HepG2 (cell line): ENCODE data around the gene ACAP2. TPM values are rescaled to one million over a fixed set of nuclear protein-coding genes. Genes with fewer than 3 reads are reported as not detected.

ENCODE experiments used
- ATAC-seq: fragments of 200-7000 bp; cut with Tn5 transposase; 3 replicates; pipeline ENCODE4 v1.9.1; 2020; ENCODE audit warnings: mild to moderate bottlenecking, moderate library complexity
- BruUV-seq: library from RNA; stranded (reverse); fragments of 400-500 nt; replicated peaks from 2 replicates; lab custom pipeline; 2021; lab: Mats Ljungman, UMichigan
- CTCF ChIA-PET: fragments of 300-600 bp; formaldehyde crosslinking; extraction: SDS; loops from one replicate; lab custom pipeline; 2021; ENCODE audit warnings: low total read pairs, inconsistent platforms, low intra/inter-chr PET ratio; lab: Yijun Ruan, JAX
- POLR2A ChIA-PET: fragments of 350-600 bp; sonication (Branson Sonifier 250); formaldehyde crosslinking; loops from one replicate; lab custom pipeline; 2020; ENCODE audit warnings: antibody characterized with exemption, inconsistent platforms; lab: Yijun Ruan, JAX
- DNase-seq: peaks from one replicate; pipeline ENCODE4 v3.0.0-alpha.2; 2015; ENCODE audit warnings: low spot score
- FAIRE-seq: peaks from 3 replicates; lab custom pipeline; 2011; peaks lifted over from hg19 to GRCh38; lab: Jason Lieb, UNC
- H2AFZ ChIP-seq: one replicate; pipeline ENCODE4 v1.6.1; 2011; ENCODE audit warnings: low read length, inconsistent platforms
- H3K27ac ChIP-seq: fragments of 300-600 bp; 3 replicates; pipeline ENCODE4 v1.8.0; 2011; ENCODE audit warnings: mixed run types, mild to moderate bottlenecking, mixed read lengths, low read length, inconsistent platforms; ENCODE audit not compliant: insufficient read depth; ENCODE audit errors: extremely low read length
- H3K27me3 ChIP-seq, 2 experiments: fragments of 200-600 bp in 1 of 2; 2 replicates in 1 of 2; 3 replicates in 1 of 2; pipeline versions ENCODE4 v1.6.0 to v1.8.0; 2011; ENCODE audit warnings: low read length in 2 of 2, mild to moderate bottlenecking in 2 of 2, moderate library complexity in 2 of 2, inconsistent platforms in 1 of 2; ENCODE audit not compliant: insufficient read depth in 2 of 2, control insufficient read depth in 1 of 2
- H3K36me3 ChIP-seq, 2 experiments: fragments of 200-600 bp in 1 of 2; replicated peaks in 1 of 2; 2 replicates in 1 of 2; 3 replicates in 1 of 2; pipeline versions ENCODE4 v1.5.1 to v1.8.0; 2011; ENCODE audit warnings: low read length in 2 of 2, inconsistent platforms in 1 of 2; ENCODE audit not compliant: insufficient read depth in 2 of 2, control insufficient read depth in 1 of 2
- H3K4me1 ChIP-seq: 2 replicates; pipeline ENCODE4 v1.5.1; 2012; ENCODE audit warnings: low read length, inconsistent platforms; ENCODE audit not compliant: insufficient read depth
- H3K4me2 ChIP-seq: 2 replicates; pipeline ENCODE4 v1.6.0; 2011; ENCODE audit warnings: low read depth, low read length, inconsistent platforms
- H3K4me3 ChIP-seq, 3 experiments: fragments of 200-600 bp in 1 of 3; sonication (generic), shearing (Covaris generic) in 1 of 3; replicated peaks in 1 of 3; 2 replicates each; pipeline ENCODE4 v1.5.1; 2011 to 2016; ENCODE audit warnings: low read length in 3 of 3, inconsistent platforms in 2 of 3, low read depth in 2 of 3, mild to moderate bottlenecking in 2 of 3, control low read depth in 1 of 3, mixed read lengths in 1 of 3; ENCODE audit not compliant: insufficient read depth in 1 of 3
- H3K79me2 ChIP-seq: one replicate; pipeline ENCODE4 v1.6.1; 2011; ENCODE audit warnings: low read length, inconsistent platforms; ENCODE audit not compliant: insufficient read depth
- H3K9ac ChIP-seq: 2 replicates; pipeline ENCODE4 v1.6.0; 2011; ENCODE audit warnings: mild to moderate bottlenecking, low read depth, low read length, inconsistent platforms; ENCODE audit not compliant: insufficient read depth
- H3K9me3 ChIP-seq: 2 replicates; pipeline ENCODE4 v1.5.1; 2012; ENCODE audit warnings: mild to moderate bottlenecking, low read length
- H4K20me1 ChIP-seq: 2 replicates; pipeline ENCODE4 v1.6.0; 2011; ENCODE audit warnings: inconsistent platforms, mild to moderate bottlenecking, low read length, moderate library complexity; ENCODE audit not compliant: insufficient read depth
- BATF2 ChIP-seq: sonication (generic); formaldehyde crosslinking; IDR thresholded peaks from 2 replicates; pipeline ENCODE4 v1.8.0; 2022; ENCODE audit warnings: mild to moderate bottlenecking, missing genetic modification reagents, moderate library complexity
- GFI1 ChIP-seq: sonication (generic); formaldehyde crosslinking; IDR thresholded peaks from 2 replicates; pipeline ENCODE4 v1.5.0; 2020; ENCODE audit warnings: missing genetic modification reagents, mild to moderate bottlenecking, borderline replicate concordance
- JDP2 ChIP-seq: sonication (generic); formaldehyde crosslinking; IDR thresholded peaks from 2 replicates; pipeline ENCODE4 v1.8.1; 2022; ENCODE audit warnings: missing genetic modification reagents, borderline replicate concordance
- PAF1 ChIP-seq: IDR thresholded peaks from 2 replicates; pipeline ENCODE4 v1.6.1; 2016; ENCODE audit warnings: missing genetic modification reagents, missing compliant biosample characterization
- PTBP1 ChIP-seq: fragments of 200-400 bp; formaldehyde crosslinking; IDR thresholded peaks from 2 replicates; pipeline ENCODE4 v1.6.1; 2018; ENCODE audit warnings: low read length, low read depth; ENCODE audit not compliant: poor library complexity, severe bottlenecking
- RBAK ChIP-seq: sonication (generic); formaldehyde crosslinking; IDR thresholded peaks from 2 replicates; pipeline ENCODE4 v1.5.1; 2020; ENCODE audit warnings: mild to moderate bottlenecking, missing genetic modification reagents
- RFXAP ChIP-seq: sonication (generic); formaldehyde crosslinking; IDR thresholded peaks from 2 replicates; pipeline ENCODE4 v1.4.0; 2020; ENCODE audit warnings: missing genetic modification reagents, borderline replicate concordance
- RXRB ChIP-seq: IDR thresholded peaks from 2 replicates; pipeline ENCODE4 v1.6.1; 2016; ENCODE audit warnings: borderline replicate concordance, missing genetic modification reagents, missing compliant biosample characterization
- SNRNP70 ChIP-seq: fragments of 200-400 bp; formaldehyde crosslinking; IDR thresholded peaks from 2 replicates; pipeline ENCODE4 v1.6.1; 2017; ENCODE audit warnings: mild to moderate bottlenecking, low read depth, low read length, moderate library complexity
- SP2 ChIP-seq: sonication (generic); formaldehyde crosslinking; IDR thresholded peaks from 2 replicates; pipeline ENCODE4 v1.5.1; 2020; ENCODE audit warnings: mild to moderate bottlenecking, missing genetic modification reagents
- SRSF4 ChIP-seq: fragments of 200-400 bp; formaldehyde crosslinking; IDR thresholded peaks from one replicate; pipeline ENCODE4 v1.6.1; 2018; ENCODE audit warnings: mild to moderate bottlenecking, low read depth, low read length, moderate library complexity; ENCODE audit not compliant: poor library complexity, severe bottlenecking
- TBX2 ChIP-seq: sonication (generic); formaldehyde crosslinking; IDR thresholded peaks from 2 replicates; pipeline ENCODE4 v1.5.0; 2020; ENCODE audit warnings: missing genetic modification reagents, mild to moderate bottlenecking, borderline replicate concordance
- ZBTB8A ChIP-seq: sonication (generic); formaldehyde crosslinking; IDR thresholded peaks from 2 replicates; pipeline ENCODE4 v1.4.0; 2020; ENCODE audit warnings: mild to moderate bottlenecking, low read depth, missing genetic modification reagents, borderline replicate concordance
- ZNF12 ChIP-seq: sonication (generic); formaldehyde crosslinking; IDR thresholded peaks from 2 replicates; pipeline ENCODE4 v1.5.0; 2020; ENCODE audit warnings: missing genetic modification reagents
- ZNF251 ChIP-seq: sonication (generic); formaldehyde crosslinking; IDR thresholded peaks from 2 replicates; pipeline ENCODE4 v1.9.0; 2021; ENCODE audit warnings: mild to moderate bottlenecking, missing genetic modification reagents
- ZNF607 ChIP-seq: sonication (generic); formaldehyde crosslinking; IDR thresholded peaks from 2 replicates; pipeline ENCODE4 v1.5.1; 2020; ENCODE audit warnings: missing genetic modification reagents, mild to moderate bottlenecking, borderline replicate concordance
- ZNF75D ChIP-seq: sonication (generic); formaldehyde crosslinking; IDR thresholded peaks from 2 replicates; pipeline ENCODE4 v1.8.1; 2023; ENCODE audit warnings: missing genetic modification reagents, mild to moderate bottlenecking, borderline replicate concordance
- WGBS: methylation state at CpG from one replicate; pipeline ENCODE4 v1.1.6; 2017; ENCODE audit warnings: low lambda C conversion rate; 5-methylcytosine and 5-hydroxymethylcytosine counted together
- in situ Hi-C: cut with HindIII; loops from 2 replicates; pipeline ENCODE4 v1.10.0; 2017; ENCODE audit warnings: low pct_unique_long_range_greater_than_20kb; ENCODE audit not compliant: extremely low pct_ligation_motif_present
- intact Hi-C: fragments of 100-400 bp; cut with micrococcal nuclease; formaldehyde crosslinking; loops from one replicate; pipeline ENCODE4 v1.10.0; 2022; ENCODE audit not compliant: unreplicated experiment
- polyA plus RNA-seq, 8 experiments: library from polyadenylated mRNA; depleted of rRNA in 3 of 8; stranded (reverse) in 7 of 8; unstranded in 1 of 8; fragments of >200 nt; fragmentation: Illumina TruSeq in 4 of 8; extraction: Trizol in 4 of 8; gene quantifications; 2 replicates each; pipeline versions ENCODE4 v1.2.1 to v1.2.3, GENCODE V29; 2011 to 2016; ENCODE audit warnings: low read depth in 4 of 8, missing spikeins in 1 of 8, mixed read lengths in 1 of 8; ENCODE audit not compliant: insufficient read depth in 1 of 8
- total RNA-seq, 5 experiments: library from RNA; depleted of rRNA; stranded (reverse); fragments of >200 nt; fragmentation: Illumina TruSeq; extraction: Trizol; gene quantifications; 2 replicates each; pipeline ENCODE4 v1.2.3, GENCODE V29; 2016; ENCODE audit warnings: low read depth in 1 of 5

The ACAP2 gene
- total and polyA plus RNA-seq, 2 of the 13 experiments (the other 11 are each of a cell fraction or from before 2014, with no cell fraction given): 7.3 to 23.9 TPM

GRCh38 chr3:195254454-195255175, 188.2 kb downstream of the ACAP2 start:
- ATAC-seq (no peak), DNase-seq (no peak), FAIRE-seq (no peak)
- Histone ChIP-seq H3K79me2 (peaks cover 25% of the 10 kb centered on the region), H2AFZ (no peak overlapping the region), H3K4me3 (no peak overlapping the region), H4K20me1 (no peaks in the 10 kb centered on the region), H3K4me2 (no peak overlapping the region), H3K27me3 (no peaks in the 10 kb centered on the region), H3K4me1 (peaks cover 20% of the 10 kb centered on the region), H3K9me3 (no peaks in the 10 kb centered on the region), H3K9ac (no peak overlapping the region), H3K27ac (no peak overlapping the region), H3K36me3 (peaks cover 0 to 2% of the 10 kb centered on the region in 2 experiments; a peak in 2 of 5 replicates)
- in situ Hi-C loops: loop anchor here (5.0 to 10.0 kb wide), 2 partner anchors 250 to 582 kb away; partner anchors contain the start of gene LSG1
- ChIA-PET POLR2A (no interaction called here), CTCF (no interaction called here)
- TF ChIP-seq ZNF251 (CRISPR knock-in tag): no peak
- TF ChIP-seq TBX2 (CRISPR knock-in tag): no peak
- no peak for TF ChIP-seq GFI1 (CRISPR knock-in tag)
- TF ChIP-seq RXRB (CRISPR knock-in tag): no peak
- no peak for TF ChIP-seq ZNF75D (CRISPR knock-in tag)
- no peak for TF ChIP-seq PAF1 (CRISPR knock-in tag)
- no peak for TF ChIP-seq JDP2
- no peak for TF ChIP-seq SNRNP70
- no peak for TF ChIP-seq ZBTB8A (CRISPR knock-in tag)
- no peak for TF ChIP-seq BATF2 (CRISPR knock-in tag)
- no peak for TF ChIP-seq PTBP1
- no peak for TF ChIP-seq RBAK (CRISPR knock-in tag)
- no peak for TF ChIP-seq RFXAP (CRISPR knock-in tag)
- TF ChIP-seq SRSF4: no peak
- no peak for TF ChIP-seq SP2 (CRISPR knock-in tag)
- no peak for TF ChIP-seq ZNF12 (CRISPR knock-in tag)
- no peak for TF ChIP-seq ZNF607
- no TSS peak for BruUV-seq
- intact Hi-C loops: no loop called here
- 97% methylated on average over 14 of the region's 16 CpGs for WGBS
